Nephron (organoid): ENCODE data around the gene JAZF1.

Experiments used
- H3K27ac Mint-ChIP-seq, 3 experiments: 2 replicates each; pipeline ENCODE4 v1.8.0; 2020; ENCODE audit warnings: mixed read lengths in 3 of 3, mild to moderate bottlenecking in 2 of 3, moderate library complexity in 1 of 3
- H3K27me3 Mint-ChIP-seq: 2 replicates; pipeline ENCODE4 v1.8.0; 2021; ENCODE audit warnings: low read depth, mild to moderate bottlenecking, moderate library complexity, mixed read lengths
- H3K36me3 Mint-ChIP-seq: 2 replicates; pipeline ENCODE4 v1.8.0; 2020; ENCODE audit warnings: low read depth, mixed read lengths
- H3K4me1 Mint-ChIP-seq: 2 replicates; pipeline ENCODE4 v1.8.0; 2020; ENCODE audit warnings: mixed read lengths
- H3K4me3 Mint-ChIP-seq, 3 experiments: 2 replicates each; pipeline ENCODE4 v1.8.0; 2020; ENCODE audit warnings: mild to moderate bottlenecking in 3 of 3, mixed read lengths in 3 of 3, moderate library complexity in 2 of 3
- H3K9me3 Mint-ChIP-seq: 2 replicates; pipeline ENCODE4 v1.8.0; 2020; ENCODE audit warnings: mixed read lengths
- CTCF ChIP-seq, 3 experiments: fragments of 200-600 bp; sonication (generic); IDR thresholded peaks; one replicate each; pipeline ENCODE4 v1.5.0; 2021; ENCODE audit warnings: antibody characterized with exemption in 3 of 3; ENCODE audit not compliant: unreplicated experiment in 3 of 3

Gene JAZF1

GRCh38 chr7:27871866-27872265, 308.7 kb downstream of the JAZF1 start:
- H3K4me1 Mint-ChIP-seq: peaks cover 19% of the 10 kb centered on the region
- H3K27ac Mint-ChIP-seq: no peak overlapping the region
- H3K9me3 Mint-ChIP-seq: no peaks in the 10 kb centered on the region
- no peaks in the 10 kb centered on the region for H3K36me3 Mint-ChIP-seq
- H3K4me3 Mint-ChIP-seq: no peak overlapping the region
- no peak for TF ChIP-seq CTCF (IDR thresholded peaks at IDR 0.05; ENCODE audit: unreplicated experiment in 3 of 3)
- H3K27me3 Mint-ChIP-seq: peaks cover 4% of the 10 kb centered on the region

- H3K9me3 Mint-ChIP-seq: no peaks in the 10 kb centered on the region
- no peak overlapping the region for H3K27ac Mint-ChIP-seq
- H3K27me3 Mint-ChIP-seq: peaks cover 4% of the 10 kb centered on the region
- TF ChIP-seq CTCF (IDR thresholded peaks at IDR 0.05; ENCODE audit: unreplicated experiment in 3 of 3): no peak
- H3K4me3 Mint-ChIP-seq: no peak overlapping the region
- H3K36me3 Mint-ChIP-seq: no peaks in the 10 kb centered on the region
- peaks cover 19% of the 10 kb centered on the region for H3K4me1 Mint-ChIP-seq
Measured at GRCh38 chr7:27871086-27871485, 309.5 kb downstream of the JAZF1 start.

DNA sequence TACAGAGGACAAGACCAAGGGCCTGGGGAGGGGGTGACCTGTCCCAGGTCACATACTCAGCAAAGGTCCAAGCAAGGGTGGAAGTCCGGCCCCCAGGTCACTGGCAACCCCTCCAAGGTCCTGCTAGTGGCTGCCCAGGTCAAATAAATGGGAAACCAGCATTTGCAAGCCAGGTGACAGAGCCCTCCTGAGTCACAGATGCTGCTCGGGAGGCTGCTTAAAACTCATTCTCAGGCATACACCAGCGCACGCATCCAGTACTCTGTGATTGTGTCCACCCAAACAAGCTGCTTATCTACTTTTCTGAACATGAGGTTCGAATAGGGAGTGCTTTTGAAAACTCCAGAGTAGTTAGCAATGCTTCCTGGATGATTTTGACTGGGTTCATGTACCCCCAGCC, 310.0 kb downstream of the JAZF1 start:
- H3K27me3 Mint-ChIP-seq: peaks cover 4% of the 10 kb centered on the region
- H3K27ac Mint-ChIP-seq: no peak overlapping the region
- H3K4me1 Mint-ChIP-seq: peaks cover 19% of the 10 kb centered on the region
- TF ChIP-seq CTCF (IDR thresholded peaks at IDR 0.05; ENCODE audit: unreplicated experiment in 3 of 3): no peak
- no peaks in the 10 kb centered on the region for H3K36me3 Mint-ChIP-seq
- no peaks in the 10 kb centered on the region for H3K9me3 Mint-ChIP-seq
- no peak overlapping the region for H3K4me3 Mint-ChIP-seq

DNA sequence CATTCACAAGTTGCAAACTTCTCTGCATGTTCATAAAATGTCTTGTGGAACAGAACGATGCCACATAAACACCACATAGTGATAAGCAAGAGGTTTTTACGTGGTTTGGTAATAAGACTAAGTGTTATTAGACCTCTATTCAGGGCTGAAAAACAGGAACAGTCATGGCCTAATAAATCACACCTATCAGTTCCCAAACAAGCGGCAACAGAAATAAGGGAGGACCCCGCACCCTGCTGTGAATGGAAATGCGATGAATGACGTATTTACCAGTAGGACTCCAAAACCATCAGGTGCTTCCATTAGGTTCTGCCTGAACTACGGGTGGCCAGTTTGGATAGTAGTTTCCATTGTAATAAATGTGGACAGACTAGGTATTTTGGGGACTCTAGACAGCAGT, 311.5 kb downstream of the JAZF1 start:
- no peaks in the 10 kb centered on the region for H3K36me3 Mint-ChIP-seq
- H3K27ac Mint-ChIP-seq: no peak overlapping the region
- no peak for TF ChIP-seq CTCF (IDR thresholded peaks at IDR 0.05; ENCODE audit: unreplicated experiment in 3 of 3)
- H3K4me1 Mint-ChIP-seq: peaks cover 15% of the 10 kb centered on the region
- H3K9me3 Mint-ChIP-seq: no peaks in the 10 kb centered on the region
- no peak overlapping the region for H3K4me3 Mint-ChIP-seq
- peaks cover 6% of the 10 kb centered on the region for H3K27me3 Mint-ChIP-seq

- no peak overlapping the region for H3K4me3 Mint-ChIP-seq
Measured at GRCh38 chr7:27868131-27868550, 312.5 kb downstream of the JAZF1 start.

More at GRCh38 chr7:27868131-27868550, 312.5 kb downstream of the JAZF1 start:
- TF ChIP-seq CTCF (IDR thresholded peaks at IDR 0.05; ENCODE audit: unreplicated experiment in 3 of 3): no peak
- H3K36me3 Mint-ChIP-seq: no peaks in the 10 kb centered on the region
- H3K9me3 Mint-ChIP-seq: no peaks in the 10 kb centered on the region
- H3K4me1 Mint-ChIP-seq: peaks cover 9% of the 10 kb centered on the region
- no peak overlapping the region for H3K27ac Mint-ChIP-seq
- peaks cover 6% of the 10 kb centered on the region for H3K27me3 Mint-ChIP-seq
